ENCODE data around the gene LRRC39.

Gene LRRC39

GRCh38 chr1:100115524-100115923 lies 62.5 kb downstream of the LRRC39 start:
- no peak overlapping the region for H3K4me2 ChIP-seq (ENCODE audit: insufficient read depth, low read length, poor library complexity, severe bottlenecking)
- H3K4me1 ChIP-seq (ENCODE audit: control insufficient read depth in 2 of 2, insufficient read depth in 1 of 2, low read depth in 1 of 2, low read length in 2 of 2) = no peaks in the 10 kb centered on the region
- no peaks in the 10 kb centered on the region for H3K79me1 ChIP-seq (ENCODE audit: low read depth, low read length)
- DNase-seq (ENCODE audit: low spot score) = no peak
- no peak overlapping the region for H3K14ac ChIP-seq (ENCODE audit: low read length)
- no peak overlapping the region for H3K4me3 ChIP-seq (ENCODE audit: low read length in 2 of 2)
- no peak overlapping the region for H2BK120ac ChIP-seq (ENCODE audit: low read depth, low read length)
- H2AFZ ChIP-seq (ENCODE audit: low read length) = no peak overlapping the region
- no peak overlapping the region for H3K4ac ChIP-seq (ENCODE audit: low read length)
- H4K8ac ChIP-seq (ENCODE audit: low read depth, low read length) = no peak overlapping the region
- no peak overlapping the region for H2AK5ac ChIP-seq (ENCODE audit: low read depth, low read length)
- peaks cover 3 to 76% of the 10 kb centered on the region in 2 donors for H3K36me3 ChIP-seq (replicated peaks in 1 of 2; ENCODE audit: control insufficient read depth in 2 of 2, insufficient read depth in 2 of 2, low read length in 2 of 2)
- H3K27me3 ChIP-seq (ENCODE audit: control insufficient read depth in 3 of 3, insufficient read depth in 3 of 3, low read depth in 1 of 3, low read length in 3 of 3) = no peaks in the 10 kb centered on the region
- no peak overlapping the region for H2BK12ac ChIP-seq (ENCODE audit: low read length)
- no peak overlapping the region for H2BK5ac ChIP-seq (ENCODE audit: low read length)
- H2BK15ac ChIP-seq (ENCODE audit: low read length) = no peak overlapping the region
- H3K23ac ChIP-seq (ENCODE audit: low read depth, low read length, poor library complexity) = no peak overlapping the region
- H3K9ac ChIP-seq (ENCODE audit: low read depth, low read length, poor library complexity) = no peak overlapping the region
- H3K27ac ChIP-seq (replicated peaks; ENCODE audit: low read length) = no peak overlapping the region
- peaks cover 0 to 11% of the 10 kb centered on the region in 2 donors for H3K9me3 ChIP-seq (replicated peaks in 1 of 2; ENCODE audit: control insufficient read depth in 2 of 2, insufficient read depth in 1 of 2, low read depth in 1 of 2, low read length in 2 of 2)
- no peak overlapping the region for H4K91ac ChIP-seq (ENCODE audit: low read depth, low read length, poor library complexity)
- H3K18ac ChIP-seq (ENCODE audit: low read length) = no peak overlapping the region
- WGBS, 2 donors (ENCODE audit: extremely low coverage in 2 of 2, insufficient read length in 2 of 2, insufficient replicate concordance in 1 of 2) = no CpG with 5 or more reads among the region's 4 CpGs

GRCh38 chr1:100109554-100110066 lies 68.4 kb downstream of the LRRC39 start:
- Histone ChIP-seq H4K8ac (ENCODE audit: low read depth, low read length) (no peak overlapping the region), H3K36me3 (replicated peaks in 1 of 2; ENCODE audit: control insufficient read depth in 2 of 2, insufficient read depth in 2 of 2, low read length in 2 of 2) (peaks cover 2 to 75% of the 10 kb centered on the region in 2 donors), H3K23ac (ENCODE audit: low read depth, low read length, poor library complexity) (no peak overlapping the region), H2AK5ac (ENCODE audit: low read depth, low read length) (no peak overlapping the region), H3K79me1 (ENCODE audit: low read depth, low read length) (no peaks in the 10 kb centered on the region), H3K4ac (ENCODE audit: low read length) (no peak overlapping the region), H3K9me3 (replicated peaks in 1 of 2; ENCODE audit: control insufficient read depth in 2 of 2, insufficient read depth in 1 of 2, low read depth in 1 of 2, low read length in 2 of 2) (peaks cover 0 to 11% of the 10 kb centered on the region in 2 donors), H3K9ac (ENCODE audit: low read depth, low read length, poor library complexity) (no peak overlapping the region), H2BK120ac (ENCODE audit: low read depth, low read length) (no peak overlapping the region), H4K91ac (ENCODE audit: low read depth, low read length, poor library complexity) (no peak overlapping the region), H3K4me3 (ENCODE audit: low read length in 2 of 2) (no peak overlapping the region), H3K14ac (ENCODE audit: low read length) (no peak overlapping the region), H3K4me2 (ENCODE audit: insufficient read depth, low read length, poor library complexity, severe bottlenecking) (no peak overlapping the region), H2BK12ac (ENCODE audit: low read length) (no peak overlapping the region), H2BK15ac (ENCODE audit: low read length) (no peak overlapping the region), H2AFZ (ENCODE audit: low read length) (no peak overlapping the region), H2BK5ac (ENCODE audit: low read length) (no peak overlapping the region), H3K4me1 (ENCODE audit: control insufficient read depth in 2 of 2, insufficient read depth in 1 of 2, low read depth in 1 of 2, low read length in 2 of 2) (no peaks in the 10 kb centered on the region), H3K27ac (replicated peaks; ENCODE audit: low read length) (no peak overlapping the region), H3K27me3 (ENCODE audit: control insufficient read depth in 3 of 3, insufficient read depth in 3 of 3, low read depth in 1 of 3, low read length in 3 of 3) (no peaks in the 10 kb centered on the region), H3K18ac (ENCODE audit: low read length) (no peak overlapping the region)
- no peak for DNase-seq (ENCODE audit: low spot score)

- no peak overlapping the region for H2AFZ ChIP-seq (ENCODE audit: low read length)
- no peak overlapping the region for H3K4me3 ChIP-seq (ENCODE audit: low read length in 2 of 2)
- H4K8ac ChIP-seq (ENCODE audit: low read depth, low read length) = no peak overlapping the region
- H3K27me3 ChIP-seq (ENCODE audit: control insufficient read depth in 3 of 3, insufficient read depth in 3 of 3, low read depth in 1 of 3, low read length in 3 of 3) = no peaks in the 10 kb centered on the region
- no peak overlapping the region for H3K18ac ChIP-seq (ENCODE audit: low read length)
- H3K9me3 ChIP-seq (replicated peaks in 1 of 2; ENCODE audit: control insufficient read depth in 2 of 2, insufficient read depth in 1 of 2, low read depth in 1 of 2, low read length in 2 of 2) = peaks cover 0 to 1% of the 10 kb centered on the region in 2 donors
- no peak overlapping the region for H3K14ac ChIP-seq (ENCODE audit: low read length)
- H4K91ac ChIP-seq (ENCODE audit: low read depth, low read length, poor library complexity) = no peak overlapping the region
- WGBS, 2 donors (ENCODE audit: extremely low coverage in 2 of 2, insufficient read length in 2 of 2, insufficient replicate concordance in 1 of 2) = no CpG with 5 or more reads among the region's 4 CpGs
- H2AK5ac ChIP-seq (ENCODE audit: low read depth, low read length) = no peak overlapping the region
- DNase-seq (ENCODE audit: low spot score) = no peak
- no peak overlapping the region for H2BK15ac ChIP-seq (ENCODE audit: low read length)
- no peaks in the 10 kb centered on the region for H3K79me1 ChIP-seq (ENCODE audit: low read depth, low read length)
- no peak overlapping the region for H3K4me2 ChIP-seq (ENCODE audit: insufficient read depth, low read length, poor library complexity, severe bottlenecking)
- no peak overlapping the region for H3K4ac ChIP-seq (ENCODE audit: low read length)
- H3K4me1 ChIP-seq (ENCODE audit: control insufficient read depth in 2 of 2, insufficient read depth in 1 of 2, low read depth in 1 of 2, low read length in 2 of 2) = no peaks in the 10 kb centered on the region
- no peak overlapping the region for H3K23ac ChIP-seq (ENCODE audit: low read depth, low read length, poor library complexity)
- no peak overlapping the region for H2BK5ac ChIP-seq (ENCODE audit: low read length)
- peaks cover 10 to 83% of the 10 kb centered on the region in 2 donors for H3K36me3 ChIP-seq (replicated peaks in 1 of 2; ENCODE audit: control insufficient read depth in 2 of 2, insufficient read depth in 2 of 2, low read length in 2 of 2)
- no peak overlapping the region for H3K9ac ChIP-seq (ENCODE audit: low read depth, low read length, poor library complexity)
- no peak overlapping the region for H2BK12ac ChIP-seq (ENCODE audit: low read length)
- no peak overlapping the region for H3K27ac ChIP-seq (replicated peaks; ENCODE audit: low read length)
- H2BK120ac ChIP-seq (ENCODE audit: low read depth, low read length) = no peak overlapping the region
These were observed 70.4 kb downstream of the LRRC39 start for GRCh38 chr1:100107696-100108095.

- no peak overlapping the region for H3K18ac ChIP-seq (ENCODE audit: low read length)
- WGBS, 2 donors (ENCODE audit: extremely low coverage in 2 of 2, insufficient read length in 2 of 2, insufficient replicate concordance in 1 of 2) = no CpG with 5 or more reads among the region's 2 CpGs
- no peak overlapping the region for H2AK5ac ChIP-seq (ENCODE audit: low read depth, low read length)
- no peak overlapping the region for H2BK5ac ChIP-seq (ENCODE audit: low read length)
- no peak overlapping the region for H3K27ac ChIP-seq (replicated peaks; ENCODE audit: low read length)
- H4K91ac ChIP-seq (ENCODE audit: low read depth, low read length, poor library complexity) = no peak overlapping the region
- no peak overlapping the region for H4K8ac ChIP-seq (ENCODE audit: low read depth, low read length)
- H3K79me1 ChIP-seq (ENCODE audit: low read depth, low read length) = no peaks in the 10 kb centered on the region
- H3K9me3 ChIP-seq (replicated peaks in 1 of 2; ENCODE audit: control insufficient read depth in 2 of 2, insufficient read depth in 1 of 2, low read depth in 1 of 2, low read length in 2 of 2) = peaks cover 0 to 10% of the 10 kb centered on the region in 2 donors
- H2BK120ac ChIP-seq (ENCODE audit: low read depth, low read length) = no peak overlapping the region
- no peak overlapping the region for H3K9ac ChIP-seq (ENCODE audit: low read depth, low read length, poor library complexity)
- DNase-seq (ENCODE audit: low spot score) = no peak
- H3K4me2 ChIP-seq (ENCODE audit: insufficient read depth, low read length, poor library complexity, severe bottlenecking) = no peak overlapping the region
- no peak overlapping the region for H2BK15ac ChIP-seq (ENCODE audit: low read length)
- no peaks in the 10 kb centered on the region for H3K4me1 ChIP-seq (ENCODE audit: control insufficient read depth in 2 of 2, insufficient read depth in 1 of 2, low read depth in 1 of 2, low read length in 2 of 2)
- H3K14ac ChIP-seq (ENCODE audit: low read length) = no peak overlapping the region
- no peak overlapping the region for H2BK12ac ChIP-seq (ENCODE audit: low read length)
- peaks cover 11 to 94% of the 10 kb centered on the region in 2 donors for H3K36me3 ChIP-seq (replicated peaks in 1 of 2; ENCODE audit: control insufficient read depth in 2 of 2, insufficient read depth in 2 of 2, low read length in 2 of 2)
- H3K4me3 ChIP-seq (ENCODE audit: low read length in 2 of 2) = no peak overlapping the region
- H2AFZ ChIP-seq (ENCODE audit: low read length) = no peak overlapping the region
- no peak overlapping the region for H3K23ac ChIP-seq (ENCODE audit: low read depth, low read length, poor library complexity)
- H3K4ac ChIP-seq (ENCODE audit: low read length) = no peak overlapping the region
- no peaks in the 10 kb centered on the region for H3K27me3 ChIP-seq (ENCODE audit: control insufficient read depth in 3 of 3, insufficient read depth in 3 of 3, low read depth in 1 of 3, low read length in 3 of 3)
These were observed 76.5 kb downstream of the LRRC39 start for GRCh38 chr1:100101564-100101963.
